Activated naive CD4-positive, alpha-beta T cell (primary cell): ENCODE measurements around the gene CAMK2B.

ENCODE experiments used
- DNase-seq, 4 experiments: peaks; one replicate each; lab custom pipeline; 2025; lab: John Stamatoyannopoulos, UW

Gene CAMK2B

DNA sequence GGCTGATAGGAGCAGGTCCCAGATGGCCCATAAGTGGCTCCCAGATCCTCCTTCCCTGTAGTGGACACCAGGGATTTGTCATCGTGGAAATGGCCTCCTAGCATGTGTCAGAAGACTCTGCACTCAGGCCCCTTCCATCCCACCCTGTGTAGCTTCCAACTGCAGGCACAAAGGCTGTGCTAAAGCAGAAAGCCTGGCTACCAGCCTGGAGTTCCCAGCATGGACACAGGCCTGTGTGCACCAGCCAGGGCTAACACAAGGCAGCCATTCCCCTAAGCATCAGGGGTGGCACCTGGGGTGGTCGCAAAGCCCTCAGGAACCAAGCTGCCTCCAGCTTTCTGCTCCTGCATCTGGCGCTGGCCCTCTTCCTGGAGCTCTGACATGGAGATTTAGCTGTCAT is 4.5 kb upstream of the CAMK2B start:
- DNase-seq, result no peak

DNA sequence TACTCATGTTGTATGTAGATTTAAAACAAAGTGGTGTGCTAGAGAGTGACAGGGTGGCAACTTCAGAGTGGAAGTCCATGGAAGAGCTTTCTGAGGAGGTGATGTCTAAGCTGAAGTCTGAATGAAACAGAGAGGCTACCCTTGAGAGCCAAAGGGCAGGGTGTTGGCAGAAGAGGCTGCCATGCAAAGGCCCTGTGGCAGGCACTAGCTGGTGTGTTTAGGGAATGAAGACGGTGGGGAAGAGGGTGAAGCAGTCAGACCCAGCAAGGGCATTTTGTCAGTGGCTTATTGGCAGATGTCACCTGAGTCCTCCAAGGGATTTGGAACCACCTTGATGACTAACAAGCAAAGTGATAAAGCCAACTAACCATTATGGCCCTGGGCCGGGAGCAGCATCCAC is 3.7 kb upstream of the CAMK2B start:
- DNase-seq, result no peak

DNA sequence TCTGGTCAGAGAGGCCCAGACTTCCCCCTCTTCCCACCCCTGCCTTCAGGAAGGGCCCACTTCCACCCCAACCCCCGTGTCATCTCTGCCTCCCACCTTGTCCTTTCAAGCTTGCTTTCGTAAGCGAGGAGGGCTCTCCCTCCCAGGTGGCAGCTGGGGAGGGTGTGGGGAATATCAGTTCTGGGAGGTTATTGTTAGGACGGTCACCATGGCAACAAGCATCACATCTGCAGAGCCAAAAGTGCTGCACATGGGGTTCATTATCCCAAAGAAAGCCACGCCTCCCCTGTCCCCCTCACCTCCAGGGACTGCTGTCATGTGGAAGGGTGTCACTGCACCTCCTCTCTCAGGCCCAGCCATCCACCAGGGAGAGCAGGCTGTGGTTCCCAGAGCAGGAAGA is 2.6 kb upstream of the CAMK2B start:
- no peak for DNase-seq

- no peak for DNase-seq
These were observed 1.1 kb upstream of the CAMK2B start for GRCh38 chr7:44326261-44327125.

DNA sequence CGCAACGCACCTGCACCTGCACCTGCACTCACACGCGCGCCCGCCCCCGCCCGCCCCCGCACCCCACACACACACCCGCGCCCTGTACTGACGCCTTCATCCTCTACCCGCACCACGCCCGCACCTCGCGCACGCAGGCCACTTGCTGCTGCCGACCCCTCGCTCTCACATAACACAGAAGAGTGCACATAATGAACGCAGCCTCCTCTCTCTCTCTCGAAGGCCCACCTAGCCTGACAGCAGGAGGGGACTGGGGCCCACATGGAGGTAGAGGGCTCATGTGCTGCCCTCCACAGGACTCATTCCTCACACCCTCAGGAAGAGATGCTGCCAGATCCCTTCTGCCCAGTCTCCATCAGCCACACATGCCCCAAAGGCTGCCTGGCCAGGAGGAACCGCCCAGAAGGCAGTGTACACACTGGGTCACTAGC is 432 bp upstream of the CAMK2B start:
- no peak for DNase-seq

GRCh38 chr7:44324481-44325200 is 753 bp downstream of the CAMK2B start:
- DNase-seq, result no peak

DNA sequence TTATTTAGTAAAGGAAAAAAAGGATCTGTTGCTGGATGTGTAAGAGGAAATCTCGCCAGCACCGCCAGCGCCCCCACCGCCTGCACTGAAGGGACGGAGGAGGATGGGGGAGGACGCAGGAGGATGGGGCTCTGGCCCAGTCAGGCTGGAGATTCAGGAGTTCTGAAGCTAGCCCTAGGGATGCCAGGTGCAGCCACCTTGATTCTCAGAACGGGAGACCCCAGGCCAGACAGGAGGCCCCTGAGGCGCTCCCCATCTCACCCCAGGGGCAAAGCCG is 1.3 kb downstream of the CAMK2B start:
- no peak for DNase-seq

- DNase-seq, result no peak
These were observed 1.8 kb downstream of the CAMK2B start for GRCh38 chr7:44323381-44324203.

- DNase-seq, result no peak
These were observed 2.6 kb downstream of the CAMK2B start for GRCh38 chr7:44322631-44323363.

DNA sequence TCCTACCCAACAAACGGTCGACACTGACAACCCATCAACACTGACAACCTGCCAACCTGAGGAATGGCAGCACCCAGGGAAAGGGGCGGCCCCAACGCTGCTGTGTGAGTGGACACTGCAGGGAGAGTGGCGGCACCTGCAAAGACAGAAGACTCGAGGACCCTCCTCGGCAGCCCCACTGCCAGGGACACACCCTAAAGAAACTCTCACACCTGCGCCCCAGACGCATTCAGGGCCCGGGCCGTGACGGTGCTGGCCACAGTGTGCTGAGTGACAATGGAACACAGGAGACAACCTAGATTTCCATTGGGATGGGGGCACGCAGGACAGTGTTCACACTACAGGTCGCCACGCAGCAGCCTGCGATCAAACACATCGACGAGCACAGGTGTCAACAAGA is 3.6 kb downstream of the CAMK2B start:
- no peak for DNase-seq

DNA sequence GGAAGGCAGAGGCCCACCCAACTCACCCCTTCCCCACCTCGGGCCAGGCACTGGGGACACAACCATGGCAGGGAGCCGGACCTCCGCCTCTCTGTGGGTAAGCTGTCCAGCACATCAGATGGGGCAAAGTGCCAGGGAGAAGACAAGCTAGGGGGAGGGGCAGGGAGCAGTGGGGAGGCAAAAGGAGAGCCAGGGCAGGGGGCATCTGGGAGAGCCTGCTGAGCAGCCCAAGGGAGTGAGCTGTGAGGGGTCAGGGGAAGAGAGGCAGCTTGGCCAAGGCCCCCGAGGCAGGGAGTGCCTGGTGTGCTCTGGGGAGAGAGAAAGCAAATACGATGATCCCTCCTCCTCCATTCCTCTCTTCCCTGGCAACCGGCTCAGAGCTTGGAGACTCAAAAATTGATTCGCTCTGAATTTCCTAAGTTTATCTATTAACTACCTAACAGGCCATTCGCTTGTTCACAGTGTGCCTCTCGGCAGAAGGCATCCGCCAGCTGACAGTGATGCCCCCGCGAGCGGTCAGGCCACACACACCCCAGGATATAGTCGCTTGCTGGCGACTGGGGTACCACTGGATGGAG is 4.5 kb downstream of the CAMK2B start:
- DNase-seq, result no peak

GRCh38 chr7:44320141-44320540 is 5.3 kb downstream of the CAMK2B start:
- DNase-seq, result no peak

DNA sequence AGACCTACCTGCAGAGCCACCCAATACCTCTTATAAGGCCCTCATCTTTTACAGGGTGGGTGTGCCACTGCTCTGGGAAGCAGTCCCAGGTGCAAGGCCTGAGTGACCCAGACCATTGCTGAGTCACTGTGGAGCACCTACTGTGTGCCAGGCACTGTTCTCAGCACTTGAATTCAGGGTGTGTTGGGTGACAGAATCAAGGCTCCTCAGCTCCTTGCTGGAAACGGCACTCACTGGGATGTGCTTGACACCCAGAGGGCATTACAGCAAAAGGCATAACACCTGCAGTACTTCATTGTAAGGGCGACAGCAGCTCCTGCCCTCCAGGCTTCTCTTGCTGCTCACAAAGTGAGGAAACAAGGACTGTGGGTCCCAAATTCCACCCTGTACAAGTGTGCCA is 7.1 kb downstream of the CAMK2B start:
- DNase-seq, result no peak

GRCh38 chr7:44315301-44315903 is 10.0 kb downstream of the CAMK2B start:
- DNase-seq, result no peak

GRCh38 chr7:44313621-44314031 is 11.8 kb downstream of the CAMK2B start:
- no peak for DNase-seq

DNA sequence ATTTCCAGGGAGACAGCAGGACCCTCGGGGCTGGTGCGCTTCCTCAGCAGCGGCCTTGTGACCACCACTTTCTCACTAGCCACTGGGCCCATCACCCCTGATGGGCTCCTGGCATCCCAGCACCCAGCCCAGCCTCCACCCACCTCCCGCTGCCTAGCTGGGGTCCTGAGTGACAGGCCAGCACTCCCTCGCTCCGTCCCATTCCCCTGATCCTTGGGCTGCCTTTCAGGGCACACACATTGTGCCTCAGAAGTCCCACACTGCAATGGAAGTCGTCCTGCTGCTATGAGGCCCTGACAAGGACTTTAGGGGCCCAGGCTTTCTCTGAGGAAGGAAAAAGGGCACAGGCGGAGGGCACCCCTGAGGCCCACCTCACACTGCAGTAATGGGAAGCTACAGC is 12.4 kb downstream of the CAMK2B start:
- no peak for DNase-seq

DNA sequence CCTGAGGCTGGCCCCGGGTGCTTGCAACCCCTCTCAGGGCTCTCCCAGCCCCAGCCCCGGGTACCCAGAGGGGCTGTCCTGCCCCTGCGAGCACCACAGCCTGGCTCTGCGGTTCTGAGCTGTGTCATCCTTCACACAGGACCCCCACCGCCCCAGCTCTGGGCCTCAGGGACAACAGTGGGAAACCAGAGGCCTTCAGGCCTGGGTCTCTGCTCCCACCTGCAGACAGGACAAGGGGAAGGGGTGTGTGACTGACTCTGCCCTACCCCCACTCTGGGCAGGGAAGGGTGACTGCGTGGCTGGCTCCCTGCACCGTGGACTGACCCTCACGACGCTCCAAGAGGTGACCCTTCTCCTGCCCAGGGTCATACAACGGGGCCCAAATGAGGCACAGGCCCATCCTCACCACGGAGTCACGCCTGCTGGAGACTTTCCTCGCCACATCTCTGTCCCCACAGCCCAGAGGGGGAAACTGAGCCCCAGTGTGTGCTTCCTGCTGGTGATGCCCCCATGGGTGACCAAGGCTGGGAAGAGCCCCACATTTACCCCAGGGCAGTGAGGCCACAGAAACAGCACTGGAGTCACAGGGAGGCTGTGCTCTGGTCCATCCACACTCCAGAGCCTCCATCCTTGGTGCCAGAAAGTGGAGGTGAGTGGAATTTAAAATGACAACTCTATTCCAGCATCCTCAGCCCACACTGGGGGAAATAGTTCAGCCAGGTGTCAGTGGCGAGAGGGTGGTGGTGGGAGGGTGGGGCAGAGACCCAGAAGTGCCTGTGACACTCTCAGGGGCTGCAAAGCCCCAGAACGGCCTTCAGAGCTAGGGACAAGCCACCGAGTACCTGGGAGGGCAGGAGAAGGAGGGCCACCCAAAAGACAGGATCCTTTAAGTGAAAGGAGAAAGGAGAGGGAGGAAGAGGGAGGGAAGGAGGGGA is 13.6 kb downstream of the CAMK2B start:
- no peak for DNase-seq

GRCh38 chr7:44310221-44310848 is 15.1 kb downstream of the CAMK2B start:
- DNase-seq, result no peak

GRCh38 chr7:44309271-44310091 is 15.9 kb downstream of the CAMK2B start:
- peak in 1 of 4 experiments; percentile 31 for DNase-seq
